Prostate gland (tissue), 2 donors: ENCODE data around the gene ERICH6B. TPM values are rescaled to one million over a fixed set of nuclear protein-coding genes. Genes with fewer than 3 reads are reported as not detected.

Source experiments
- DNase-seq: peaks from one replicate; pipeline ENCODE4 v3.0.0-alpha.2; 2019; ENCODE audit warnings: low spot score
- H3K27ac ChIP-seq, 2 donors: fragments of 200-600 bp; sonication (generic); 2 replicates each; pipeline ENCODE4 v1.5.1; 2017 to 2019
- H3K27me3 ChIP-seq: fragments of 200-600 bp; sonication (generic); replicated peaks from 2 replicates; pipeline ENCODE4 v1.5.1; 2019; ENCODE audit not compliant: insufficient read depth
- H3K36me3 ChIP-seq, 2 donors: fragments of 200-600 bp; sonication (generic); 1 replicate in 1 of 2; 2 replicates in 1 of 2; pipeline versions ENCODE4 v1.5.1 to v1.8.1; 2017 to 2019
- H3K4me1 ChIP-seq: fragments of 200-600 bp; sonication (generic); replicated peaks from 2 replicates; pipeline ENCODE4 v1.5.1; 2019
- H3K4me3 ChIP-seq, 2 donors: fragments of 200-600 bp; sonication (generic); 2 replicates each; pipeline ENCODE4 v1.5.1; 2017 to 2019
- H3K9me3 ChIP-seq: fragments of 200-600 bp; sonication (generic); 2 replicates; pipeline ENCODE4 v1.5.1; 2017
- POLR2A ChIP-seq: fragments of 450-650 bp; IDR thresholded peaks from one replicate; pipeline ENCODE4 v1.6.1; 2016; ENCODE audit warnings: antibody characterized with exemption, mild to moderate bottlenecking
- POLR2AphosphoS5 ChIP-seq: sonication (generic); formaldehyde crosslinking; IDR thresholded peaks from one replicate; pipeline ENCODE4 v1.6.1; 2017; ENCODE audit warnings: antibody characterized with exemption
- WGBS: methylation state at CpG from one replicate; pipeline ENCODE4 v1.1.5; 2018; 5-methylcytosine and 5-hydroxymethylcytosine counted together
- intact Hi-C: fragments of 100-400 bp; cut with DNase I; formaldehyde crosslinking; loops from one replicate; pipeline ENCODE4 v1.14.2; 2022
- total RNA-seq, 2 donors: library from RNA; depleted of rRNA; stranded (reverse); fragments of >200 nt; gene quantifications; one replicate each; pipeline ENCODE4 v1.1.0, GENCODE V29; 2016
- TF ChIP-seq, protein P1 (sequence below), 4 experiments: fragments of 200-600 bp in 2 of 4; fragments of 450-650 bp in 2 of 4; sonication (generic) in 2 of 4; IDR thresholded peaks; 1 replicate in 3 of 4; 2 replicates in 1 of 4; pipeline ENCODE4 v1.5.1; 2016 to 2019; ENCODE audit warnings: antibody characterized with exemption in 4 of 4, mild to moderate bottlenecking in 2 of 4, moderate library complexity in 2 of 4

The ERICH6B gene
- total RNA-seq, 2 donors from 2014 or later, result not detected

DNA sequence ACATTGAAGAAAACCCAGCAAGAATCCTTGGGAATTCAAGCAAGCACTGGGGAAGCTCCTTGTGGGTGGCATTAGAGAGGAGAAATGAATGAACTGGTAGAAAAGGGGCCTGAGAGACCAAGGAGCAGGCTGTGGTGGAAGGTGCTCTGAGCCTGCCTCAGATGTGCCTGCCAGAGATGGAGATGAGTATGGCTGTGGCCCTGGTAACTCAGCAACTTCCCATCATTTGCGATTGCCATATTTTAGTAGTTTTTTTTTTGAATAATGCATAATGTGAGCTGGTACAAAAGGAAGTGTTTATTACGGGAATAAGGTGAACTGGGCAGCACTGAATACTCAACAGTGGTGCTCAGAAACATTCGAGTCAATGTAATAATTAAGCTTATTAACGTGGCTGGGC lies 39.1 kb downstream of the ERICH6B start:
- no peak for DNase-seq
- no peak overlapping the region for H3K27ac ChIP-seq
- no peaks in the 10 kb centered on the region for H3K9me3 ChIP-seq
- no peaks in the 10 kb centered on the region for H3K36me3 ChIP-seq
- 95% methylated on average over 4 of the region's 4 CpGs for WGBS
- TF ChIP-seq, protein P1, sequence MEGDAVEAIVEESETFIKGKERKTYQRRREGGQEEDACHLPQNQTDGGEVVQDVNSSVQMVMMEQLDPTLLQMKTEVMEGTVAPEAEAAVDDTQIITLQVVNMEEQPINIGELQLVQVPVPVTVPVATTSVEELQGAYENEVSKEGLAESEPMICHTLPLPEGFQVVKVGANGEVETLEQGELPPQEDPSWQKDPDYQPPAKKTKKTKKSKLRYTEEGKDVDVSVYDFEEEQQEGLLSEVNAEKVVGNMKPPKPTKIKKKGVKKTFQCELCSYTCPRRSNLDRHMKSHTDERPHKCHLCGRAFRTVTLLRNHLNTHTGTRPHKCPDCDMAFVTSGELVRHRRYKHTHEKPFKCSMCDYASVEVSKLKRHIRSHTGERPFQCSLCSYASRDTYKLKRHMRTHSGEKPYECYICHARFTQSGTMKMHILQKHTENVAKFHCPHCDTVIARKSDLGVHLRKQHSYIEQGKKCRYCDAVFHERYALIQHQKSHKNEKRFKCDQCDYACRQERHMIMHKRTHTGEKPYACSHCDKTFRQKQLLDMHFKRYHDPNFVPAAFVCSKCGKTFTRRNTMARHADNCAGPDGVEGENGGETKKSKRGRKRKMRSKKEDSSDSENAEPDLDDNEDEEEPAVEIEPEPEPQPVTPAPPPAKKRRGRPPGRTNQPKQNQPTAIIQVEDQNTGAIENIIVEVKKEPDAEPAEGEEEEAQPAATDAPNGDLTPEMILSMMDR (IDR thresholded peaks at IDR 0.05), result no peak
- TF ChIP-seq POLR2AphosphoS5 (no peak), POLR2A (no peak)
- no peaks in the 10 kb centered on the region for H3K4me1 ChIP-seq
- no peak overlapping the region for H3K4me3 ChIP-seq
- intact Hi-C loops, result no loop called here
- H3K27me3 ChIP-seq, result no peaks in the 10 kb centered on the region

DNA sequence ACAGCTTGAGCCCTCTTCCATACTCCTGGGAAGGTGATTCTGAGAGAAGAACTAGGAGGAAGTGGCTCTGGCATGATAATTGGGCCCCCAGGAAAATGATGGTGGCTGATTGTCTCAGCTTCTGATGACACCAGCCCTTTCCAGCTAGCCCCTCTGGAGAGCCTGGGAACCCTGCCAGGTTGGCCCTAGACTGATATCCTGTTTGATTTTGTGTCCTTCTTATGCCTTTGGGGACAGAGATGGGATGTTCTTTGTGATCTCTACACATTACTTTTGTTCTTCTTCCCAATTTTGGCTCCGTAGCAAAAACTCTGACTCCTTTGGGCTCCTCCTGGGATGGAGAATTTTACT lies 39.7 kb downstream of the ERICH6B start:
- intact Hi-C loops, result no loop called here
- Histone ChIP-seq H3K27me3 (no peaks in the 10 kb centered on the region), H3K27ac (no peak overlapping the region), H3K9me3 (no peaks in the 10 kb centered on the region), H3K36me3 (no peaks in the 10 kb centered on the region), H3K4me3 (no peak overlapping the region), H3K4me1 (no peaks in the 10 kb centered on the region)
- 60% methylated on average over 1 of the region's 1 CpG for WGBS
- TF ChIP-seq, protein P1 (IDR thresholded peaks at IDR 0.05), result no peak
- TF ChIP-seq POLR2AphosphoS5, result no peak
- TF ChIP-seq POLR2A, result no peak
- no peak for DNase-seq

DNA sequence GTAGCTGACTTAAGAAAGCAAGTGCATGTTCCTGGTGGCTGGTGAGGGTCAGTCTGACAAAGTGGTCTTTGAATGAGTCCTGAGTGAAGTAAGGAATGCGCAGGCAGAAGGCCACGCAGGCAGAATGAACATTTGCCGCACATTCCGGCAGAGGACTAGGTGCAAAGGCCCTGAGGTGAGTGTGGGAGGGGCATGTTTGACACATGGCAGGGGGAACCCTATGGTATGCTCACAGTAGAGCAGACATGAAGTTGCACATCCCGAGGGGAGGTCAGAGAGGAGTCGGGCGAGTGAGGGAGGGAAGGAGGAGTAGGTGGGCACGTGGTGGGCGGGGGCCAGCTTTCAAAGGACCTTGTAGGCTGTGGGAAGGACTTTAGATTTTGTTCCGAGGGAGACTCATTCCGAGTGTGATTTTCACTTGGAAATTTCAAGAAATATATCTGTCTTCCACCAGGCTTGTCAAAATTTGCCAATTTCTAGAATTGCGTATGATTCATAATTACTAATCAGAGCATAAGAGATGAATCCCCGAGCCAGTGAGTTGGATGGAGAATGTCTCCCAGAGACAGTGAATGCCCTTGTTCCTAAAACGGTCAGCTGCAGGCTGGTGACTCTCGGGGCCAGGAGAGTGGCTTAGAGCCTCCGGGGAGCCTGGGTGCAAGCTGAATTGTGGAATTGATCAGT lies 40.3 kb downstream of the ERICH6B start:
- H3K4me1 ChIP-seq, result no peaks in the 10 kb centered on the region
- intact Hi-C loops, result no loop called here
- H3K27me3 ChIP-seq, result no peaks in the 10 kb centered on the region
- TF ChIP-seq POLR2A (no peak), POLR2AphosphoS5 (no peak)
- TF ChIP-seq, protein P1 (IDR thresholded peaks at IDR 0.05), result no peak
- H3K36me3 ChIP-seq, result no peaks in the 10 kb centered on the region
- DNase-seq, result no peak
- WGBS, result 91% methylated on average over 16 of the region's 16 CpGs
- no peaks in the 10 kb centered on the region for H3K9me3 ChIP-seq
- H3K27ac ChIP-seq, result no peak overlapping the region
- no peak overlapping the region for H3K4me3 ChIP-seq

DNA sequence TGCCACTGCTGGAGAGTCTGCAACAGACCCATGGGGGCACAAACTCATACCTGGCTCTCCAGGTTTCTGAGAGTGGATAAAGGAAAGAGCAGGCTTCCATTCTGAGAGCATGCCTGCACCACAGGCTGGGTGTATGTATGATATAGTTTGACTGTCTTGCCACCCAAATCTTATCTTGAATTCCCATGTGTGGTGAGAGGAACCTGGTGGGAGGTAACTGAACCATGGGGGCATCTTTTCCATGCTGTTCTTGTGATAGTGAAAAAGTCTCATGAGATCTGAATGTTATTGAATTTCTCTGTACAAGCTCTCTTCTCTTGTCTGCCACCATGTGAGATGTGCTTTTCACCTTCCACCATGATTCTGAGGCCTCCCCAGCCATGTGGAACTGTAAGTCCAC lies 50.2 kb downstream of the ERICH6B start:
- Histone ChIP-seq H3K4me3 (no peak overlapping the region), H3K9me3 (no peaks in the 10 kb centered on the region), H3K27ac (no peak overlapping the region), H3K4me1 (no peaks in the 10 kb centered on the region), H3K36me3 (no peaks in the 10 kb centered on the region), H3K27me3 (no peaks in the 10 kb centered on the region)
- intact Hi-C loops, result no loop called here
- TF ChIP-seq, protein P1 (IDR thresholded peaks at IDR 0.05), result no peak
- TF ChIP-seq POLR2AphosphoS5 (no peak), POLR2A (no peak)
- DNase-seq, result no peak

DNA sequence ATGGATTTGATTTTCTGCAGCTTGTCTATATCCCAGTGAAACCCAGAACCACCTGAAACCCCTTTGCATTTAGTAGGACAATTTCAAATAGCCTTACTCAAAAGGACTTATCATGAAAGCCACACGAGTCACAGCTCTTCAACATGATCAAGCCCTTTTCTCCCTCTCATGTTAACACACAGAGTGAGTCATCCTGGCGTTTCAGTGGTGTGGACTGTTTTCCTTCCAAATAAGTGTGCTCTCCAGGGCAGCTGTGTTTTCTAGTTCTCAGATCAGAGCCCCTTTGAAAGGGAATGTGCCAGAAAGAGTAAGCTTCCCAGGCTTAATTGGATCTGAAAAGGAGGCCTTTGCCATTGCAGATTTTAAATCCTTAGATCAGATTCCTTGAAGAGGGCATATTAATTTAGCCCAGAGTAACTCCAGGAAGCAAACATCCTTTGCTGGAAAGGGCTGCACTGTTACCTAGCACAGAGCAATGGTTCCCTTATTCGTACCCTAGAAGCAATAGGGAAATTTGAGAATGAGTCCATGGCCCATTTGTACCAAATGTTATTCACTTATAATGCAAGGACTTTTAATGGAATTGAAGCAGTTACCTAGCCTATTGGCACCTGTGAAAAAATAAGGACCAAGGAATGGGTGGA lies 51.3 kb downstream of the ERICH6B start:
- Histone ChIP-seq H3K9me3 (no peaks in the 10 kb centered on the region), H3K4me1 (no peaks in the 10 kb centered on the region), H3K4me3 (no peak overlapping the region), H3K27ac (no peak overlapping the region), H3K36me3 (no peaks in the 10 kb centered on the region), H3K27me3 (no peaks in the 10 kb centered on the region)
- TF ChIP-seq POLR2A (no peak), POLR2AphosphoS5 (no peak)
- TF ChIP-seq, protein P1 (IDR thresholded peaks at IDR 0.05), result no peak
- WGBS, result 41% methylated on average over 3 of the region's 3 CpGs
- intact Hi-C loops, result no loop called here
- DNase-seq, result no peak
